ENCODE results near the gene FEN1.

Gene FEN1

DNA sequence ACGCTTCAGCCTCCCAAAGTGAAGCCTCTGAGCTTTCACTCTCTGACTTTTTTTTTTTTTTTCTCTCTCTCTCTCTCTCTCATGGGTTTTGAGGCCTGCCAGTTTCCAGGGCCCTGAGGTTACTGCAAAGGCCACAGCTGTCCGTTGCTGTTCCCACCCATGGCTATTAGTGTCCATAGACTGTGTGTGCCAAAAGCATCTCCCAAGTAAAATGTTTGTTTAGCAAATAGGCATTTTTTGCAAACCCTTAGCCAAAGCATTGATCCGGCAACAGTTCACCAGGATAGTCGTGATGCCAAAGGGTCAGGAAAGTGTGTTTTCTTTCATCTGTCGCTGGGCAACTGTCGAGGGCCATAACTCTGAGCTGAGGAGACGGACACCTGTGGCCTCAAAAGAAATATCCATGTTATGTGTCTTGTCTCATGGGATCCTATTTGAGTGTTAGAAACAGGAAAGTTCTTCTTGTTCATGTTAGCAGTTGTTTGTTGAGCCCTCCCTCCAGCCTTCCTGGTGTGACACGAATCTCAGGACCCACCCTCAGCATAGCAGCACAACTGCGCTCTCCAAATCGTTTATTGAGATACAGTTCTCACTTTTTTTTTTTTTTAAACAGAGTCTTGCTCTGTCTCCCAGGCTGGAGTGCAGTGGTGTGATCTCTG lies 53.8 kb downstream of the FEN1 start:
- no peak for DNase-seq
